ENCODE data around the gene MYH15.

DNA sequence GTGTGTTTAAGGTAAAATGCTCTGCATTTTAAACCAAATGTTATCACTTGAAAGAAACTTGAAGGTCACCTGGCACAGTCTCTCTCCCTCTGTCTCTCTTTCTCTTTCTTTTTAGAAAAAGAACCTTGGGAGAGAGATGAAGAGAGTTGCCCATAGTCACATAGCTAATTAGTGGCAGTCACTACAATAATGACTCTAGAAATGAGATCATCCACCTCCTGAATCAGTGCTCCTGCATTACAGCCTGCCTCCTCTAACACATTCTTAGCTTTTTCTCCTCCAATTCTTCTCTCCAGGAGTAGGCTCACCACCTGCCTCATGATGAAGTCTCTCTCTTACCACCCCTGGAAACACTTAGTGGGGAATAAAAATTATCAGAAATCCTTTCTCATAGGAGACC is 2.5 kb downstream of the MYH15 start:
- TF ChIP-seq MEF2A (IDR thresholded peaks at IDR 0.05; ENCODE audit: insufficient read depth, low read depth, low read length): no peak
- TF ChIP-seq, protein P1, sequence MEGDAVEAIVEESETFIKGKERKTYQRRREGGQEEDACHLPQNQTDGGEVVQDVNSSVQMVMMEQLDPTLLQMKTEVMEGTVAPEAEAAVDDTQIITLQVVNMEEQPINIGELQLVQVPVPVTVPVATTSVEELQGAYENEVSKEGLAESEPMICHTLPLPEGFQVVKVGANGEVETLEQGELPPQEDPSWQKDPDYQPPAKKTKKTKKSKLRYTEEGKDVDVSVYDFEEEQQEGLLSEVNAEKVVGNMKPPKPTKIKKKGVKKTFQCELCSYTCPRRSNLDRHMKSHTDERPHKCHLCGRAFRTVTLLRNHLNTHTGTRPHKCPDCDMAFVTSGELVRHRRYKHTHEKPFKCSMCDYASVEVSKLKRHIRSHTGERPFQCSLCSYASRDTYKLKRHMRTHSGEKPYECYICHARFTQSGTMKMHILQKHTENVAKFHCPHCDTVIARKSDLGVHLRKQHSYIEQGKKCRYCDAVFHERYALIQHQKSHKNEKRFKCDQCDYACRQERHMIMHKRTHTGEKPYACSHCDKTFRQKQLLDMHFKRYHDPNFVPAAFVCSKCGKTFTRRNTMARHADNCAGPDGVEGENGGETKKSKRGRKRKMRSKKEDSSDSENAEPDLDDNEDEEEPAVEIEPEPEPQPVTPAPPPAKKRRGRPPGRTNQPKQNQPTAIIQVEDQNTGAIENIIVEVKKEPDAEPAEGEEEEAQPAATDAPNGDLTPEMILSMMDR (IDR thresholded peaks at IDR 0.05 in 2 of 3, conservative IDR thresholded peaks at IDR 0.05 in 1 of 3; ENCODE audit: control insufficient read depth in 2 of 3, extremely low read depth in 1 of 3, insufficient read depth in 1 of 3, low read depth in 3 of 3, low read length in 3 of 3): no peak
- TF ChIP-seq POU2F2 (IDR thresholded peaks at IDR 0.05; ENCODE audit: borderline replicate concordance, low read depth, low read length): no peak
- TF ChIP-seq, protein P2, sequence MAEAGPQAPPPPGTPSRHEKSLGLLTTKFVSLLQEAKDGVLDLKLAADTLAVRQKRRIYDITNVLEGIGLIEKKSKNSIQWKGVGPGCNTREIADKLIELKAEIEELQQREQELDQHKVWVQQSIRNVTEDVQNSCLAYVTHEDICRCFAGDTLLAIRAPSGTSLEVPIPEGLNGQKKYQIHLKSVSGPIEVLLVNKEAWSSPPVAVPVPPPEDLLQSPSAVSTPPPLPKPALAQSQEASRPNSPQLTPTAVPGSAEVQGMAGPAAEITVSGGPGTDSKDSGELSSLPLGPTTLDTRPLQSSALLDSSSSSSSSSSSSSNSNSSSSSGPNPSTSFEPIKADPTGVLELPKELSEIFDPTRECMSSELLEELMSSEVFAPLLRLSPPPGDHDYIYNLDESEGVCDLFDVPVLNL (IDR thresholded peaks at IDR 0.05; ENCODE audit: low read depth, low read length): no peak
- TF ChIP-seq, protein P3, sequence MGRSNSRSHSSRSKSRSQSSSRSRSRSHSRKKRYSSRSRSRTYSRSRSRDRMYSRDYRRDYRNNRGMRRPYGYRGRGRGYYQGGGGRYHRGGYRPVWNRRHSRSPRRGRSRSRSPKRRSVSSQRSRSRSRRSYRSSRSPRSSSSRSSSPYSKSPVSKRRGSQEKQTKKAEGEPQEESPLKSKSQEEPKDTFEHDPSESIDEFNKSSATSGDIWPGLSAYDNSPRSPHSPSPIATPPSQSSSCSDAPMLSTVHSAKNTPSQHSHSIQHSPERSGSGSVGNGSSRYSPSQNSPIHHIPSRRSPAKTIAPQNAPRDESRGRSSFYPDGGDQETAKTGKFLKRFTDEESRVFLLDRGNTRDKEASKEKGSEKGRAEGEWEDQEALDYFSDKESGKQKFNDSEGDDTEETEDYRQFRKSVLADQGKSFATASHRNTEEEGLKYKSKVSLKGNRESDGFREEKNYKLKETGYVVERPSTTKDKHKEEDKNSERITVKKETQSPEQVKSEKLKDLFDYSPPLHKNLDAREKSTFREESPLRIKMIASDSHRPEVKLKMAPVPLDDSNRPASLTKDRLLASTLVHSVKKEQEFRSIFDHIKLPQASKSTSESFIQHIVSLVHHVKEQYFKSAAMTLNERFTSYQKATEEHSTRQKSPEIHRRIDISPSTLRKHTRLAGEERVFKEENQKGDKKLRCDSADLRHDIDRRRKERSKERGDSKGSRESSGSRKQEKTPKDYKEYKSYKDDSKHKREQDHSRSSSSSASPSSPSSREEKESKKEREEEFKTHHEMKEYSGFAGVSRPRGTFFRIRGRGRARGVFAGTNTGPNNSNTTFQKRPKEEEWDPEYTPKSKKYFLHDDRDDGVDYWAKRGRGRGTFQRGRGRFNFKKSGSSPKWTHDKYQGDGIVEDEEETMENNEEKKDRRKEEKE (IDR thresholded peaks at IDR 0.05): no peak

Data from GM12878 (cell line).